Head of caudate nucleus (tissue), 42 donors: ENCODE data around the gene IRGQ.
"Not testable (repeated sequence)": the region's sequence is repeated elsewhere in the genome, so short reads cannot be mapped to it uniquely, and the experiment has no call there.

ENCODE experiments used
- DNase-seq, 42 donors: peaks; one replicate each; pipeline versions ENCODE4 v3.0.0 to v3.0.0-alpha.2; 2020 to 2021; ENCODE audit warnings: mixed read lengths in 7 of 42
- intact Hi-C: fragments of 100-400 bp; cut with DNase I; formaldehyde crosslinking; loops from one replicate; pipeline ENCODE4 v1.15.0; 2022

IRGQ gene

DNA sequence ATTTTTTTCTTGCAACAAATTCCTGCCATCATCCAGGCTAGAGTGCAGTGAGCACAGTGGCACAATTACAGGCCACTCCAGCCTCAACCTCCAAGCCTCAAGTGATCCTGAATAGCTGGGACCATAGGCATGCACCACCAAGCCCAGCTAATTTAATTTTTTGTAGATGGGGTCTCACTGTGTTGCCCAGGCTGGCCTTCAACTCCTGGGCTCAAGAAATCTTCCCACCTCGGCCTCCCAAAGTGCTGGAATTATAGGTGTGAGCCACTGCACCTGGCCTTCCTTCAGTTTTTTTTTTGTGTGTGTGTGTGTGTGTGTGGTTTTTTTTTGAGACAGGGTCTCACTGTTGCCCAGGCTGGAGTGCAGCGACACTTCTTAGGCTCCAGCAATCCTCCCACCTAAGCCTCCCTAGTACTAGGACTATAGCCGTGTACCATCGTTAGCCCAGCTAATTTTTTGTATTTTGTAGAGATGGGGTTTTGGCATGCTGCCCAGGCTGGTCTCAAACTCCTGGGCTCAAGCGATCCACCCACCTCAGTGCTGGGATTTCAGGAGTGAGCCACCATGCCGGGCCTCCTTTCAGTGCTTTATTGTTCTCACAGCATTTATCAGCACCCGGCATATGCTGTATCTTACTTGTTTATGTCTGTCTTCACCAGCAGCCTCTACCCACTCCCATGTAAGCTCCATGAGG lies 10.1 kb upstream of the IRGQ start:
- intact Hi-C loops: no loop called here

DNA sequence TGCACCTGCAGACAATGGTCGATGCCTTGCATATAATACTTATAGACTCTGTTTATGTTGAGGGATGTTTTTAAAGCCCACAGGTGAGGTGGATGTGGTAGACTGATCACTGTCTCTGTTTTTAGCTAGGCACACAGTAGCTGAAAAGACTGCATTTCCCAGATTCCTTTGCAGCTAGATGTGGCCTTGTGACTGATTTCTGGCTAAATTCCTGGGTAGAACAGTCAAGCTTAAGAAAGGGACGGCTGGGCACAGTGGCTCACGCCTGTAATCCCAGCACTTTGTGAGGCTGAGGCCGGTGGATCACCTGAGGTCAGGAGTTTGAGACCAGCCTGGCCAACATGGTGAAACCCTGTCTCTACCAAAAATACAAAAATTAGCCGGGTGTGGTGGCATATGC lies 4.4 kb upstream of the IRGQ start:
- DNase-seq: peak in 2 of 42 donors; percentile 38 to 42
- intact Hi-C loops: not testable (repeated sequence)

More for the DNA sequence above, 10.1 kb upstream of the IRGQ start:
- DNase-seq: no peak

DNA sequence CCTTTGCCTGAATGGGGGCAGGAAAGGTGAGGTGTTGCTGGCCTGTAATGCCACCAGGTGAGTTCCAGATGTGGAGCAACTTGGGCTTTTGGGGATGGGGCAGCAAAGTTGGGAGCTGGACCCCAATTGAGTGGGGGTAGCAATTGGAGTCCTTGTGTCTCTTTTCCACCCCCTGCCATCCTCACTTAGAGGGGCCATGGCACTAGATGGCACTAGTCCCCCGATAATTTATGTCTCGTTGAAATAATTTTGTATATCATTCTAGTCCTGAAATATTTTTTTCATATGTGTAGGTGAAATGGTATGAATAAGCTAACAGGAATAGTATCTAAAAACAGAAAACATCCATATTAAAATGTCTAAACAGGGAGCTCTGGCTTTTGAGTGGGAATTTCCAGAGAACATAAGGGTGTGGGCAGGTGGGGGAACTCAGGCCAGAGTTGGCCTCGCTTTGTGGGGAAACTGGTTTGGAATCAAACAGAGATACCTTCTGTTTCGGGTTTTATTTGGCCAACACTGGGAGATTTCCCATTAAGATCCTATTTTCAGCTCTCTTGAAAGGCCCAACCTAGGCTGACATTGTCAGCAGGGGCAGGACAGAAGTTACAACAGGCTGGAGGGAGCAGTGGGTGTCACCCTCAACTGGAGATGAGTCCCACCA lies 3.8 kb upstream of the IRGQ start:
- DNase-seq: peak in 4 of 42 donors; percentile 15 to 61 (median 34)
- intact Hi-C loops: loop anchor here (5.0 to 10.0 kb wide), 2 partner anchors 53 to 65 kb away; partner anchors contain the start of gene ZNF575

DNA sequence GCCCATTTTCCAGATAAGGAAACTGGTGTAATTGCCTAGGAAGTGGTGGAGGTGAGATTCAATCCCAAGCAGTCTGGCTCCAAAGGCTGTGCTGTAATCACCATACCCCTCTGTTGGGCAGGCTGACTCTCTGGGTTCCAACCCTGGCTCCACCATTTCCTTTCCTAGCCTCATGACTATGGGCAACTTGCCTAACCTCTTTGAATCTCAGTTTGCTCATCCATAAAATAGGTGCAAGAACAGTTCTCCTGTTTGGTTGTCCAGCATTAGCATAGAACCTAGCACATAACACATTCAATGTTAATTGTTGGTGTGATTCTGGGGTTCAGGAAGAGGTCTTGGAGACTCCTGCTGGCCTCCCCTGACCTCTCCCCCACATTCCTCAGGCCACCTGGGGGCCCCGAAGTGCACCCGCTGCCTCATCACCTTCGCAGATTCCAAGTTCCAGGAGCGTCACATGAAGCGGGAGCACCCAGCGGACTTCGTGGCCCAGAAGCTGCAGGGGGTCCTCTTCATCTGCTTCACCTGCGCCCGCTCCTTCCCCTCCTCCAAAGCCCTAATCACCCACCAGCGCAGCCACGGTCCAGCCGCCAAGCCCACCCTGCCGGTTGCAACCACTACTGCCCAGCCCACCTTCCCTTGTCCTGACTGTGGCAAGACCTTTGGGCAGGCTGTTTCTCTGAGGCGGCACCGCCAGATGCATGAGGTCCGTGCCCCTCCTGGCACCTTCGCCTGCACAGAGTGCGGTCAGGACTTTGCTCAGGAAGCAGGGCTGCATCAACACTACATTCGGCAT lies 2.7 kb upstream of the IRGQ start:
- DNase-seq: no peak
- intact Hi-C loops: loop anchor here (5.0 to 10.0 kb wide), 2 partner anchors 54 to 64 kb away; partner anchors contain the start of gene ZNF575

DNA sequence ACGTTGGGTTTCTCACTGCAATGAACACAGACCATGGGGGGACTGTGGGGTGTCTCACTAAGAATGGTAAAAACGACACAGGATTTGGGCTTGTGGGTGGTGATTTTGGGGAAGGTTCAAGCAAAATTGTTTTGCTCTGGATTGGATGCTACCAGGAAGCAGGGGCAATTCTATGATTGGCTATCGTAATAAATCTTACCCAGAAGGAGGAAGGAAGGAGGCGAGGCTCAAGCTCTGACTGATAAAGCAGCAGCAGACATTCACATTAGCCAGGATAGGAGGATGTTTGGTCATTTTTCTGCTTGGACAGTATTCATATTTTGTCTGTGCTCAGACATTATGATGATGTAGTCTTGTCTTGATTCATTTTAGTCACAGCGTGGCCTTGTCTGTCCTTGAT lies 1.9 kb upstream of the IRGQ start:
- intact Hi-C loops: loop anchor here (5.0 to 10.0 kb wide), 2 partner anchors 54 to 63 kb away; partner anchors contain the start of gene ZNF575
- DNase-seq: peak in 2 of 42 donors; percentile 43

DNA sequence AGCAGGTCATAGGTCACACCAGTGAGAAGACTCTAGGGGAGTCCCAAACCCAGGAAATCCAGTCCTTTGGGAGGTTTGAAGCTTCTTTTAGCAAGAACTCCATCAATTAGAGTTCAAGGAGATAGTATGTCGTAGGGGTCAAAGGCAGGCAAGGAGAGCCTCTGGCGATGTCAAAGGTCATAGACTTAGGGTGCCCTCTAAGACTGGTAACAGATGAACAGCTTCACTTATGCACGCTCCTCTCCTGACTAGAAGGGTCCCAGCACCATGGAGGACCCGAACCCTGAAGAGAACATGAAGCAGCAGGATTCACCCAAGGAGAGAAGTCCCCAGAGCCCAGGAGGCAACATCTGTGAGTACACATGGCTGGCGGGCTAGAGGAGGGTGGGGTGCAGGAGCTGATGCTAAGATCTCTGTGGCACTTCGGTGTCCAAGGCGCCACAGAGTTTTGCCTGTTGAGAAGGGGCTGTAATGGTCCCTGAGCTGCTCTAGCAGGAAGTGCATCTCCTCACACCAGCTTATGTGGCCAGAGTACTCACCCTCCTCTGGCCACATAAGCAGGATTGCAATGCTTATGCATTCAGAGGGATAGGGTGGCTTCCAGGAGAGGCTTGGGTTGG lies 1.0 kb upstream of the IRGQ start:
- intact Hi-C loops: loop anchor here (1.0 to 10.0 kb wide), 3 partner anchors 22 to 62 kb away; partner anchors contain the start of genes PINLYP, XRCC1 and ZNF575
- peak in 3 of 42 donors; percentile 14 to 32 (median 19) for DNase-seq

DNA sequence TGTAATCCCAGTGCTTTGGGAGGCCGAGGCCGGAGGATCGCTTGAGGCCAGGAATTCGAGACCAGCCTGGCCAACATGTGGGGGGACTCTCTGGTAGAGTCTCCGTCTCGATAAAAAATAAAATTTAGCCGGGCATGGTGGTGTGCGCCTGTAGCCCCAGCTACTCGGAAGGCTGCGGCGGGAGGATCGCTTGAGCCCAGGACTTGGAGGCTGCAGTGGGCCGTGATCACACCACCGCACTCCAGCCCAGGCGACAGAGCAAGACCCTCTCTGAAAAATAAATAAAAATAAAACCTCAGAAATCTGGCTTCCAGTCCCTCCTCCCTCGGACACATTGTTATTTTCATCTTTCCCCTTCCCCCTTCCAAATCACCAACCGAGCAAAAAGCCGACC lies 332 bp downstream of the IRGQ start:
- intact Hi-C loops: loop anchor here (5.0 to 10.0 kb wide), 2 partner anchors 57 to 61 kb away; partner anchors contain the start of gene ZNF575
- DNase-seq: peak in 4 of 42 donors; percentile 19 to 38 (median 26)

DNA sequence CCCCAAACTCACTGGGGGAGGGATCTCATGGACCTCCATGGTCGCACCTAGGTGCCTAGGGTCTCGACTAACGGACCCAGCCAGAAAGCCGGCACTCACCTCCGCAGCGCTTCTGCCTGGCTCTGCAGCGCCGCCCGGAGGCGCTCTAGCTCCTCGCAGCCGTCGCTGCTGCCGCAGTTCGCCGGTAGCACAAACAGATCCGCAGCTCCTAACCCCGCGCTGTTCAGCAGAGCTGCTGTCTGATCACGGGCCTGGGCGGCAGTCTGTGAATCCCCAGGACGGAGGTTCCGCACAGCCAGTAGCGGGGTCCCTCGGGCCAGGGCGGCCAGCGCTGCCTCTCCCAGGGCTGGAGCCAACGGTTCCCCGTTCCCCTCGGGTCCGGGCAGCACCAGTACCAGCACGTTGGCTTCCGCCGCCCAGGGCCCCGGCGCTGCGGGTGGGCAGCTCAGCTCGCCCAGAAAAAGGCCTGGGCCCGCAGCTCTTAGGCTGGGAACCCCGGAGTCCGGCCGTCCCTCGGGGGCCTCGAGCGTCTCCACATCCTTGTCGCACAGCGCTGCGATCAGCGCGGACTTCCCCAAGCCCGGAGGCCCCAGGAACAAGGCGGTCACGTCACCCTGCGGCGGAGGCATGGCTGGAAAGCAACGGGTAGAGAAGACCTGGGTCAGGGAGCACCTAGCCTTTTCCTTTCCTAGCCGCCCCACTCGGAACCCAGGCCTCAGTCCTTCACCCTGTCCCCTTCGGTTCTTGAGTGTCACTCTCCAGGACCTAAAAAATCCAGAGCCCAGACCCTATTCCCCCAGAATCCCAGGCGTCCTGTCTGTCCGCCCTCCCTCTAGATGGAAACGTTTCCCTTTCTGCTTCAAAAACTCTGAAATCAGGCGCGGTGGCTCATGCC lies 977 bp downstream of the IRGQ start:
- peak in 40 of 42 donors; percentile 30 to 79 (median 58) for DNase-seq

DNA sequence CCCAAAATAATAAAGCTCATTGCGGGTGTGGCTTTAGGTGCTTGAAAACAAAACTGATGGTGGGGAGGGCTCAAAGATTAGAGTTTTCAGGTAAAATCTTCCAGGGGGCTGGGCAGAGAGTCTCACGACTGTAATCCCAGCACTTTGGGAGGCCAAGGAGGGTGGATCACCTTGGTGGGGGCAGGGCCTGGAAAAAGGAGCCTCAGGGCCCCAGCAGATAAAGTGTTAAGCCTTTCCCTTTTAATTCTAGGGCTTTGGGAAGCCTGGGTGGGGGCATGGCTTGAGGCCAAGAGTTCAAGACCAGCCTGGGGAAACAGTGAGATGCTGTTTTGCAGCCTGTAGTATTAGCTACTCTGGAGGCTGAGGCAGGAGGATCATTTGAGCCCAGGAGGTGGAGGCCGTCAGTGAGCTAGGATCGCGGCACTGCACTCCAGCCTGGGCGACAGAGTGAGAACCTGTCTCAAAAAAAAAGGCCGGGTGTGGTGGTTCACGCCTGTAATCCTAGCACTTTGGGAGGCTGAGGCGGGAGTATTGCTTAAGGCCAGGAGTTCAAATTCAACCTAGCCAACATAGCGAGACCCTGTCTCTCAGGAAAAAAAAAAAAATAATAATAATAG lies 1.7 kb downstream of the IRGQ start:
- intact Hi-C loops: loop anchor here (10.0 kb wide), 1 partner anchor 59 kb away; the partner anchor contains the start of gene ZNF575
- DNase-seq: no peak

More for the DNA sequence above, 977 bp downstream of the IRGQ start:
- intact Hi-C loops: loop anchor here (5.0 to 10.0 kb wide), 2 partner anchors 57 to 60 kb away; partner anchors contain the start of gene ZNF575

DNA sequence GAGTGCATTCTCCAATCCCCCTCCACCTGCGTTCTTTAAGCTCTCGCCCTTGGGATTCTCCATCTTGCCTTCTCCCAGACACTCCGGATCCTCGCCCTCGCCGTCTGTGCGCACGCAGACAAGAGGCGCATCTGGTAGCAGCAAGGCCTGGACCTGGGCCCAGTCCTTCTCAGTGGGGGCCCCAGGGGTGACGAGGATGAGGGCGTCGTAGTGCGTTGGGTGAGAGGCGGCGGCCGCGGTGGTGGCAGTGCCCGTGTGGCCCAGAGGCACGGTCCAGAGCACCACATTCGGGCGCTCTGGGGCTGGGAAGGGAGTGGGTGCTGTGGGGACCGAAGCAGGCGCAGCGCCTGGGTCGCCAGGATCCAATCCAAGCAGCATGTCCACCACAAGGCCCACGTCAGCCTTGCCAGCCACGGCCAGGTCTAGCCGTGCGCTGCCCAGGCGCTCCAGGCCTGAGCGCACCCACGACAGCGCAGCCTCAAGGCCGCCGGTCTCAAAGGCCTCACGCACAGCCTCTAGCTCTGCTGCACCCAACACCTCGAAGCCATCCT lies 3.1 kb downstream of the IRGQ start:
- no peak for DNase-seq
- intact Hi-C loops: loop anchor here (10.0 kb wide), 1 partner anchor 58 kb away; the partner anchor contains the start of gene ZNF575

DNA sequence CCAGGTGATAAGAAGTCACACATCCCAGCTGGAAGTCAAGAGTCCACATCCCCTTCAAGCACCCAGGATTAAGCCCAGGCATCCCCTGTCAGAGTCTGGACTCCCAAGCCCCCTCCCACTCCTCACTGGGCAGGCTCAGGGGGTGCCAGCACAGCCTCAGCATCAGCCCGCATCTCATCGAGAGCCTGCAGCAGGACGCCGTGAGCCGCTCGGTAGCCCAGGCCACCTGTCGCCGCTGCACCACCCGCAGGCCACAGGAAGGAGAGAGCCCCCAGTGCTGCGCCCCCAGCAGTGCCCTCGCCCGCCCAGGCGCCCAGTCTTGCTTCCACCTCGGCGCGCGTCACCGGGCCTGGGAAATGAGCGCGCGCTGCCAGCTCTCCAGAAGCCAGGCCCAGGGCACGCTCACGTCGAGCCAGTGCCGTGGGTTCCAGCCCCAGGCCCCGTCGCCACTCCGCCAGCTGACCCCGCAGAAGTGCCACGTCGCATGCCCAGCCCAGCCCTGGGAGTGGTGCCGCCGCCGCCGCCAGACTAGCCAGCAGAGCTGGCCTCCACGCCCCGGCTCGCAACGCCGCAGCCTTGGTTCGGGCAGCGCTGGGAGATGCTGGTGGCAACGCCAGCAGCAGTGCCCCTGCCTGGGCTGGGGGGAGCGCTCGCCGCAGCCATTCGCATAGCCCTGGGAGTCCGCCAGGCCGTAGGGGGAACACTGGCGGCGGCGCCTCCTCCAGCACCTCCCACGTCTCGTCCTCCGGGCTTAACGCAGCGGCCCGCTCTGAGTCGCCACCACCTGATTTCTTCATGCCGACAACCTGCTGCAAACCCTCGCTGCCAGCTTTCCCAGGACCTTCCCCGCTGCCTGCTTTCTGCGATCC lies 3.8 kb downstream of the IRGQ start:
- no peak for DNase-seq
- intact Hi-C loops: loop anchor here (10.0 kb wide), 1 partner anchor 57 kb away; the partner anchor contains the start of gene ZNF575

DNA sequence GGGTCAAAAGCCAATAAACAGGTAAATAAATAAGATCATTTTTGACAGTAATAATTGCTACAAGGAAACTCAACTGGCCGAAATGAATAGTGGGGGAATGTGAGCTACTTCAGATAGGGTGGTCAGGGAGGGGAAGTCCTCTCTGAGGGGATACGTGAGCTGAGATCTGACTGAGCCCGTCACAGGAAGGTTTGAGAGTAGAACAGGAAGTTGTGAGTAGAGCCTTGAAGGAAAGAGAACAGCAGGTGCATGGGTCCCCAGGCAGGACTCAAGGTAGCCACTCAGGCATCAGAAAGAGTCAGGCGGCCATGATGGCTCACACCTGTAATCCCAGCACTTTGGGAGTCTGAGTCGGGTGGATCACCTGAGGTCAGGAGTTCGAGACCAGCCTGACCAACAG lies 6.3 kb downstream of the IRGQ start:
- intact Hi-C loops: loop anchor here (10.0 kb wide), 1 partner anchor 55 kb away; the partner anchor contains the start of gene ZNF575

DNA sequence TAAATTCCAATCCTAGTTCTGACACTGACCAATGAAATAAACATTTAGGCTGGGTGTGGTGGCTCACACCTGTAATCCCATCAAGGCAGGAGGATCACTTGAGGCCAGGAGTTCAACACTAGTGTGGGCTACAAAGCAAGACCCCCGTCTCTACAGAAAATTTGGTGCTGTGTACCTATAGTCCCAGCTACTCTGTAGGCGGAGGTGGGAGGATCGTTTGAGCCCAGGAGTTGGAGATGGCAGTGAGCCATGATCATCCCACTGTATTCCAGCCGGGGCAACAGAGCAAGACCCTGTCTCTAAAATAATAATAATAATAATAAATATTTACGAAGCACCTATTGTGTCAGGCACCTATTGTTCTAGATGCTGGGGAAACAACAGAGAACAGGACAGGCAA lies 6.7 kb downstream of the IRGQ start:
- intact Hi-C loops: no loop called here
- no peak for DNase-seq

More for the DNA sequence above, 6.3 kb downstream of the IRGQ start:
- DNase-seq: no peak

DNA sequence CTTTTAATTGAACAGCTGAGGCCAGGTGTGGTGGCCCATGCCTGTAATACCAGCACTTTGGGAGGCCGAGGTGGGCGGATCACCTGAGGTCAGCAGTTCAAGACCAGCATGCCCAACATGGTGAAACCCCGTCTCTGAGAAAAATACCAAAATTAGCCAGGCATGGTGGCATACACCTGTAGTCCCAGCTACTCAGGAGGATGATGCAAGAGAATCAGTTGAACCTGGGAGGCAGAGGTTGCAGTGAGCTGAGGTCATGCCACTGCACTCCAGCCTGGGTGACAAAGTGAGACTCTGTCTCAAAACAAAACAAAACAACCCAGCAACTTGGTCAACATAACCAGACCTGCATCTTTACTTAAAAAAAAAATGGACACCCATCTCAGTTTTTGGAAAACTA lies 8.9 kb downstream of the IRGQ start:
- intact Hi-C loops, DNase-seq: not testable (repeated sequence)

DNA sequence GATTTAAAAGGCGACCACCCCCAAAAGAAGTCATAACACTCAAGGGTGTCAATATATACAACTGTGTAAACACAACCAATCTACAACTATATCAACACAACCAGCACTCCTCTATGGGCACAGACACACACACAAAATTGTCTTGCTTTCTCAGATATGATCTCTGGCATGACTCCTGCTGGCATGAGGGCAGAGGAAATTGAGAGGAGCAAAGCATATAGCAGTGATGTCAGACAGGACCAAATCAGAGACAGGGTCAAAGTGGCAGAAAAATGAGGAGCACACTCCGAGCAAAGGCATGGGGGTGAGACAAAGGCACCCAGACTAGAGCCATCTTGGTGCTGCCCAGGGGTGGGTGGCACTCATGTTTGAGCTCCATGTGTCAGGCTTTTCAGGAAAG lies 9.6 kb downstream of the IRGQ start:
- intact Hi-C loops: no loop called here

DNA sequence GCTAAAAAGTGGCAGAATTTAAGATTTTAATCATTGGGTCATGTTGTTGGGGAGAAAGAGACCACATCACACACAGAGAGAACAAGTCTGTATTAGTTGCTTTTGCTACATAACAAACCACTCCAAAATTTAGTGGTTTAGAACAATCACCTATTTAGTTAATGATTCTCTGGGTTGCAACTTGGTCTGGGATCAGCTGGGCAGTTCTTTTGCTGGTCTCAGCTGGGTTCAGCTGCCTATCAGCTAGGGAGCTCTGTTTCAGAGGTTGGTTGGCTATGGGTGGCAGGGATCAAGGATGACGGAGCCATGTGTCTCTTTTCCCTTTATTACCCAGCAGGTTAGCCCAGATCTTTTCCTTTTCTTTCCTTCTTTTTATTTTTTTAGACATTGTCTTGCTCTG lies 11.4 kb downstream of the IRGQ start:
- intact Hi-C loops: no loop called here
- no peak for DNase-seq

More for the DNA sequence above, 9.6 kb downstream of the IRGQ start:
- no peak for DNase-seq
